Keratinocyte (primary cell): ENCODE data around the gene MS4A18. TPM values are rescaled to one million over a fixed set of nuclear protein-coding genes. Genes with fewer than 3 reads are reported as not detected.

Experiments used
- DNase-seq: peaks from one replicate; pipeline ENCODE4 v3.0.0-alpha.2; 2011; ENCODE audit warnings: low read depth, missing footprints, low spot score
- FAIRE-seq: peaks from 2 replicates; lab custom pipeline; 2011; peaks lifted over from hg19 to GRCh38; lab: Jason Lieb, UNC
- H2AFZ ChIP-seq: 2 replicates; pipeline ENCODE4 v1.6.0; 2012; ENCODE audit warnings: low read length, control low read depth, inconsistent platforms; ENCODE audit not compliant: control insufficient read depth
- H3K27ac ChIP-seq: 2 replicates; pipeline ENCODE4 v1.5.1; 2011; ENCODE audit warnings: low read length; ENCODE audit not compliant: control insufficient read depth, insufficient read depth
- H3K27me3 ChIP-seq: 3 replicates; pipeline ENCODE4 v1.6.0; 2011; ENCODE audit warnings: low read length; ENCODE audit not compliant: control insufficient read depth, insufficient read depth; ENCODE audit errors: extremely low read depth
- H3K36me3 ChIP-seq, 2 experiments: 2 replicates in 1 of 2; 3 replicates in 1 of 2; pipeline ENCODE4 v1.5.1; 2011; ENCODE audit warnings: low read length in 2 of 2, mild to moderate bottlenecking in 1 of 2; ENCODE audit not compliant: control insufficient read depth in 2 of 2, insufficient read depth in 2 of 2; ENCODE audit errors: extremely low read depth in 1 of 2
- H3K4me1 ChIP-seq: 3 replicates; pipeline ENCODE4 v1.5.1; 2011; ENCODE audit warnings: low read length; ENCODE audit not compliant: control insufficient read depth, insufficient read depth; ENCODE audit errors: extremely low read depth
- H3K4me2 ChIP-seq: 3 replicates; pipeline ENCODE4 v1.6.0; 2011; ENCODE audit warnings: low read depth, low read length; ENCODE audit not compliant: control insufficient read depth, insufficient read depth; ENCODE audit errors: extremely low read depth
- H3K4me3 ChIP-seq, 3 experiments: fragments of 200-600 bp in 1 of 3; sonication (generic) in 1 of 3; 2 replicates in 2 of 3; 3 replicates in 1 of 3; pipeline ENCODE4 v1.5.1; 2011 to 2016; ENCODE audit warnings: low read length in 3 of 3, mild to moderate bottlenecking in 3 of 3, control low read depth in 2 of 3, inconsistent platforms in 1 of 3, low read depth in 1 of 3, mixed read lengths in 1 of 3, mixed run types in 1 of 3, moderate library complexity in 1 of 3; ENCODE audit not compliant: control insufficient read depth in 2 of 3, insufficient read depth in 2 of 3; ENCODE audit errors: extremely low read depth in 1 of 3
- H3K79me2 ChIP-seq: 2 replicates; pipeline ENCODE4 v1.6.0; 2012; ENCODE audit warnings: low read length; ENCODE audit not compliant: control insufficient read depth, insufficient read depth
- H3K9ac ChIP-seq: 3 replicates; pipeline ENCODE4 v1.6.0; 2011; ENCODE audit warnings: low read length; ENCODE audit not compliant: control insufficient read depth, insufficient read depth; ENCODE audit errors: extremely low read depth
- H3K9me1 ChIP-seq: 3 replicates; pipeline ENCODE4 v1.6.0; 2011; ENCODE audit warnings: low read length; ENCODE audit not compliant: control insufficient read depth, insufficient read depth; ENCODE audit errors: extremely low read depth
- H3K9me3 ChIP-seq: 2 replicates; pipeline ENCODE4 v1.5.1; 2012; ENCODE audit warnings: low read depth, low read length; ENCODE audit not compliant: control insufficient read depth
- H4K20me1 ChIP-seq: 3 replicates; pipeline ENCODE4 v1.6.0; 2011; ENCODE audit warnings: low read length; ENCODE audit not compliant: control insufficient read depth, insufficient read depth; ENCODE audit errors: extremely low read depth
- EZH2 ChIP-seq: IDR thresholded peaks from one replicate; pipeline ENCODE4 v1.6.1; 2012; ENCODE audit warnings: inconsistent platforms, mild to moderate bottlenecking, low read length, moderate library complexity
- dilution Hi-C: fragments of 300-500 bp; cut with MboI; formaldehyde crosslinking; loops from one replicate; pipeline ENCODE4 v1.7.0; 2020; ENCODE audit warnings: low sequenced_read_pairs; ENCODE audit not compliant: extremely low pct_ligation_motif_present
- polyA plus RNA-seq, 5 experiments: library from polyadenylated mRNA; depleted of rRNA in 3 of 5; stranded (reverse) in 3 of 5; stranded (forward) in 1 of 5; unstranded in 1 of 5; fragments of >200 nt; gene quantifications; 1 replicate in 1 of 5; 2 replicates in 3 of 5; 3 replicates in 1 of 5; pipeline versions ENCODE4 v1.2.1 to v1.2.3, GENCODE V29; 2011 to 2012; ENCODE audit warnings: missing spikeins in 2 of 5, low read depth in 1 of 5, low replicate concordance in 1 of 5
- TF ChIP-seq, protein P1 (sequence below), 3 experiments: IDR thresholded peaks in 1 of 3; conservative IDR thresholded peaks in 1 of 3; optimal IDR thresholded peaks in 1 of 3; 2 replicates in 2 of 3; 3 replicates in 1 of 3; pipeline versions ENCODE3 to v1.5.1; 2011; ENCODE audit warnings: low read length in 3 of 3, mild to moderate bottlenecking in 3 of 3, moderate library complexity in 2 of 3, control low read depth in 1 of 3, inconsistent platforms in 1 of 3; ENCODE audit not compliant: insufficient read depth in 2 of 3; ENCODE audit errors: extremely low read depth in 1 of 3

MS4A18 gene
- polyA plus RNA-seq, 1 donor (not counting 4 experiments of a cell fraction or from before 2014, with no cell fraction given) = not detected

DNA sequence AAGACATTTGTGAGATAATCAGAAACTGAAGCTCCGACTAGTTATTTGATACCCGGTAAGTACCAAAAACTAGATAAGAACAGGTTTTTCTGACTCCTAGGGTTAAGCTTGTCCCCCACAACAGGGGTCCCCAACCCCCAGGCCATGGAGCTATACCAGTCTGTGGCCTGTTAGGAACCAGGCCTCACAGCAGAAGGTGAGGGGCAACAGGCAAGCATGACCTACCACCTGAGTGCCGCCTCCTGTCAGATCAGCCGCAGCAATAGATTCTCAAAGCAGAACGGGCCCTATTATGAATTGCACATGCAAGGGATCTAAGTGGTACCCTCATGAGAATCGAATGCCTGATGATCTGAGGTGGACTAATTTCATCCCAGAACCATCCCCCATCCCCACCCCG is 59.4 kb downstream of the MS4A18 start:
- Histone ChIP-seq H3K27ac (no peak overlapping the region), H3K36me3 (no peaks in the 10 kb centered on the region), H3K9me1 (no peaks in the 10 kb centered on the region), H3K9ac (no peak overlapping the region), H3K9me3 (no peaks in the 10 kb centered on the region), H4K20me1 (no peaks in the 10 kb centered on the region), H3K4me1 (no peaks in the 10 kb centered on the region), H3K4me2 (no peak overlapping the region), H3K27me3 (peaks cover 7% of the 10 kb centered on the region), H3K4me3 (no peak overlapping the region), H2AFZ (no peak overlapping the region), H3K79me2 (no peaks in the 10 kb centered on the region)
- DNase-seq (no peak), FAIRE-seq (no peak)
- dilution Hi-C loops = no loop called here
- no peak for TF ChIP-seq EZH2
- TF ChIP-seq, protein P1, sequence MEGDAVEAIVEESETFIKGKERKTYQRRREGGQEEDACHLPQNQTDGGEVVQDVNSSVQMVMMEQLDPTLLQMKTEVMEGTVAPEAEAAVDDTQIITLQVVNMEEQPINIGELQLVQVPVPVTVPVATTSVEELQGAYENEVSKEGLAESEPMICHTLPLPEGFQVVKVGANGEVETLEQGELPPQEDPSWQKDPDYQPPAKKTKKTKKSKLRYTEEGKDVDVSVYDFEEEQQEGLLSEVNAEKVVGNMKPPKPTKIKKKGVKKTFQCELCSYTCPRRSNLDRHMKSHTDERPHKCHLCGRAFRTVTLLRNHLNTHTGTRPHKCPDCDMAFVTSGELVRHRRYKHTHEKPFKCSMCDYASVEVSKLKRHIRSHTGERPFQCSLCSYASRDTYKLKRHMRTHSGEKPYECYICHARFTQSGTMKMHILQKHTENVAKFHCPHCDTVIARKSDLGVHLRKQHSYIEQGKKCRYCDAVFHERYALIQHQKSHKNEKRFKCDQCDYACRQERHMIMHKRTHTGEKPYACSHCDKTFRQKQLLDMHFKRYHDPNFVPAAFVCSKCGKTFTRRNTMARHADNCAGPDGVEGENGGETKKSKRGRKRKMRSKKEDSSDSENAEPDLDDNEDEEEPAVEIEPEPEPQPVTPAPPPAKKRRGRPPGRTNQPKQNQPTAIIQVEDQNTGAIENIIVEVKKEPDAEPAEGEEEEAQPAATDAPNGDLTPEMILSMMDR (optimal IDR thresholded peaks at IDR 0.05 in 1 of 3, IDR thresholded peaks at IDR 0.05 in 1 of 3, conservative IDR thresholded peaks at IDR 0.05 in 1 of 3; ENCODE audit: extremely low read depth in 1 of 3, insufficient read depth in 2 of 3, low read length in 3 of 3) = no peak

DNA sequence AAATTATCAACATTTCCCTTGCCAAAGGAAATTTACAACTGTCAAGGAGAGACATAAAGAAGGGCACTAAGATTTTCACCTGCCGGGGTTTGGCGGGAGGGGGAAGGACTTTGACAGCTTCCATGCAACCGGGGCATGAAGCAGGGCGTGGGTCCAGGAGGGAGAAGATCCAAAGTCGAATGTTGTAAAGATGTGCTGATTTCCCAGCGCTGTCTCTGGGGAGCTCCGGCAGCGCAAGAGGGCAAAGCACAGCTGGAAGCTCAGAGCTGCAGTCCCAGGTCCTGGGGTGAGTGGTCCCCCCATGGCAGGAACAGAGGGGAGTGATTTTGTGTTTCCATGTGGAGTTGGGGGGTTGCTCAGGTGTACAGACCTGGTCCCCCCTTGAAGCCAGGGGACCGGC is 60.6 kb downstream of the MS4A18 start, which contains the start of gene MS4A10:
TSS of gene MS4A10 (plus strand) at position 198 of the 400 bp plus-strand sequence. CDS start 5,003 bp downstream, outside the sequence.
- no peak within 1 kb of the TSS for H3K9ac ChIP-seq
- FAIRE-seq = no peak

More for the DNA sequence above, 60.6 kb downstream of the MS4A18 start, which contains the start of gene MS4A10:
- DNase-seq = no peak
- no peaks in the 10 kb centered on the region for H3K9me1 ChIP-seq
- H3K27ac ChIP-seq = no peak within 1 kb of the TSS
- H3K27me3 ChIP-seq = peaks cover 7% of the 10 kb centered on the region
- H2AFZ ChIP-seq = no peak within 1 kb of the TSS
- H3K4me2 ChIP-seq = no peak within 1 kb of the TSS
- dilution Hi-C loops = no loop called here
- H3K36me3 ChIP-seq = no peaks in the 10 kb centered on the region
- no peak within 1 kb of the TSS for H3K4me3 ChIP-seq
- TF ChIP-seq EZH2 = no peak
- TF ChIP-seq, protein P1 (optimal IDR thresholded peaks at IDR 0.05 in 1 of 3, IDR thresholded peaks at IDR 0.05 in 1 of 3, conservative IDR thresholded peaks at IDR 0.05 in 1 of 3; ENCODE audit: extremely low read depth in 1 of 3, insufficient read depth in 2 of 3, low read length in 3 of 3) = no peak
- H3K4me1 ChIP-seq = no peaks in the 10 kb centered on the region
- no peaks in the 10 kb centered on the region for H3K79me2 ChIP-seq
- H3K9me3 ChIP-seq = no peaks in the 10 kb centered on the region
- H4K20me1 ChIP-seq = no peaks in the 10 kb centered on the region
